PC-9 (cell line): Measurements from ENCODE around the gene ADAMTS2. TPM values are rescaled to one million over a fixed set of nuclear protein-coding genes. Genes with fewer than 3 reads are reported as not detected.

Experiments
- BruUV-seq: library from RNA; stranded (reverse); fragments of 400-500 nt; replicated peaks from 2 replicates; lab custom pipeline; 2021; lab: Mats Ljungman, UMichigan
- CTCF ChIA-PET: fragments of 300-600 bp; sonication (Branson Sonifier 250); formaldehyde crosslinking; loops from one replicate; lab custom pipeline; 2022; ENCODE audit warnings: antibody characterized with exemption; lab: Charles Lee
- POLR2A ChIA-PET: fragments of 300-600 bp; sonication (Branson Sonifier 250); formaldehyde crosslinking; loops from one replicate; lab custom pipeline; 2022; ENCODE audit warnings: antibody characterized with exemption; ENCODE audit not compliant: unreplicated experiment; lab: Charles Lee
- DNase-seq, 2 experiments: peaks; one replicate each; pipeline versions ENCODE4 v3.0.0 to v3.0.0-alpha.2; 2015 to 2022; ENCODE audit warnings: mixed read lengths in 1 of 2
- H2AFZ ChIP-seq: fragments of 200-600 bp; sonication (generic); 2 replicates; pipeline ENCODE4 v1.8.1; 2017; ENCODE audit warnings: antibody characterized with exemption
- H3F3A ChIP-seq: fragments of 200-600 bp; sonication (generic); 2 replicates; pipeline ENCODE4 v1.8.1; 2017; ENCODE audit warnings: antibody characterized with exemption, mild to moderate bottlenecking, low read depth; ENCODE audit not compliant: insufficient read depth
- H3K27ac ChIP-seq: fragments of 200-600 bp; sonication (generic); 2 replicates; pipeline ENCODE4 v1.6.1; 2016; ENCODE audit warnings: mixed run types
- H3K27me3 ChIP-seq: fragments of 200-600 bp; sonication (generic); 2 replicates; pipeline ENCODE4 v1.6.1; 2016; ENCODE audit warnings: low read depth, mixed run types; ENCODE audit not compliant: insufficient read depth
- H3K36me3 ChIP-seq: fragments of 200-600 bp; sonication (generic); 2 replicates; pipeline ENCODE4 v1.6.1; 2016; ENCODE audit warnings: low read depth, mixed run types
- H3K4me1 ChIP-seq: fragments of 200-600 bp; sonication (generic); replicated peaks from 2 replicates; pipeline ENCODE4 v1.6.1; 2016; ENCODE audit warnings: mixed run types; ENCODE audit not compliant: insufficient read depth
- H3K4me2 ChIP-seq: fragments of 200-600 bp; sonication (generic); 2 replicates; pipeline ENCODE4 v1.6.1; 2017; ENCODE audit warnings: mixed run types
- H3K4me3 ChIP-seq: fragments of 200-600 bp; sonication (generic); 2 replicates; pipeline ENCODE4 v1.6.1; 2016; ENCODE audit warnings: mixed run types
- H3K79me2 ChIP-seq: fragments of 200-600 bp; sonication (generic); 2 replicates; pipeline ENCODE4 v1.6.1; 2017; ENCODE audit warnings: low read depth, mixed run types
- H3K9me2 ChIP-seq: fragments of 200-600 bp; sonication (generic); 2 replicates; pipeline ENCODE4 v1.8.1; 2017; ENCODE audit warnings: mild to moderate bottlenecking; ENCODE audit not compliant: insufficient read depth
- H3K9me3 ChIP-seq: fragments of 200-600 bp; sonication (generic); 2 replicates; pipeline ENCODE4 v1.8.1; 2016; ENCODE audit warnings: low read depth; ENCODE audit not compliant: insufficient read depth
- H4K20me1 ChIP-seq: fragments of 200-600 bp; sonication (generic); 2 replicates; pipeline ENCODE4 v1.8.1; 2017; ENCODE audit not compliant: insufficient read depth
- CTCF ChIP-seq: fragments of 200-600 bp; sonication (generic); conservative IDR thresholded peaks from 2 replicates; pipeline ENCODE4 v1.6.1; 2017; ENCODE audit warnings: mixed run types, antibody characterized with exemption, mild to moderate bottlenecking, moderate library complexity
- EZH2 ChIP-seq: fragments of 200-600 bp; sonication (generic); IDR thresholded peaks from 2 replicates; pipeline ENCODE4 v1.8.0; 2017; ENCODE audit warnings: antibody characterized with exemption, low read depth
- intact Hi-C: fragments of 100-400 bp; cut with micrococcal nuclease; formaldehyde crosslinking; loops from one replicate; pipeline ENCODE4 v1.10.0; 2022; ENCODE audit not compliant: unreplicated experiment
- total RNA-seq: library from RNA; stranded (reverse); gene quantifications from 2 replicates; pipeline ENCODE4 v1.2.3, GENCODE V29; 2021

Gene ADAMTS2
- total RNA-seq, 1 experiment from 2014 or later: not detected

- Histone ChIP-seq H3K4me3 (no peak overlapping the region), H3K4me2 (no peak overlapping the region), H3F3A (no peaks in the 10 kb centered on the region), H2AFZ (no peak overlapping the region), H3K27ac (no peak overlapping the region), H3K36me3 (no peaks in the 10 kb centered on the region), H3K4me1 (no peaks in the 10 kb centered on the region), H3K27me3 (peaks cover 97% of the 10 kb centered on the region), H3K79me2 (no peaks in the 10 kb centered on the region), H3K9me2 (no peaks in the 10 kb centered on the region), H4K20me1 (no peaks in the 10 kb centered on the region), H3K9me3 (no peaks in the 10 kb centered on the region)
- TF ChIP-seq CTCF: no peak
- ChIA-PET POLR2A (no interaction called here), CTCF (no interaction called here)
- no peak for DNase-seq
- intact Hi-C loops: no loop called here
- BruUV-seq: no TSS peak
Measured at GRCh38 chr5:179306191-179307012, 38.9 kb downstream of the ADAMTS2 start.

GRCh38 chr5:179304871-179305270 lies 40.4 kb downstream of the ADAMTS2 start:
- H4K20me1 ChIP-seq: no peaks in the 10 kb centered on the region
- H3F3A ChIP-seq: no peaks in the 10 kb centered on the region
- ChIA-PET CTCF (no interaction called here), POLR2A (no interaction called here)
- no peaks in the 10 kb centered on the region for H3K9me2 ChIP-seq
- no peaks in the 10 kb centered on the region for H3K36me3 ChIP-seq
- no peak overlapping the region for H2AFZ ChIP-seq
- peaks cover 97% of the 10 kb centered on the region for H3K27me3 ChIP-seq
- DNase-seq: no peak
- no peaks in the 10 kb centered on the region for H3K9me3 ChIP-seq
- no peaks in the 10 kb centered on the region for H3K79me2 ChIP-seq
- TF ChIP-seq CTCF (no peak), EZH2 (no peak)
- intact Hi-C loops: no loop called here
- no peaks in the 10 kb centered on the region for H3K4me1 ChIP-seq
- H3K27ac ChIP-seq: no peak overlapping the region
- no peak overlapping the region for H3K4me3 ChIP-seq
- no TSS peak for BruUV-seq
- no peak overlapping the region for H3K4me2 ChIP-seq

- no peak for DNase-seq
Measured at GRCh38 chr5:179304466-179304865, 40.8 kb downstream of the ADAMTS2 start.

More at GRCh38 chr5:179304466-179304865, 40.8 kb downstream of the ADAMTS2 start:
- Histone ChIP-seq H3K4me3 (no peak overlapping the region), H2AFZ (no peak overlapping the region), H3K27me3 (peaks cover 95% of the 10 kb centered on the region), H3K9me2 (no peaks in the 10 kb centered on the region), H3K27ac (no peak overlapping the region), H3K9me3 (no peaks in the 10 kb centered on the region), H3K4me1 (no peaks in the 10 kb centered on the region), H3K36me3 (no peaks in the 10 kb centered on the region), H3K4me2 (no peak overlapping the region), H4K20me1 (no peaks in the 10 kb centered on the region), H3K79me2 (no peaks in the 10 kb centered on the region), H3F3A (no peaks in the 10 kb centered on the region)
- no TSS peak for BruUV-seq
- no peak for TF ChIP-seq CTCF
- no peak for TF ChIP-seq EZH2
- POLR2A ChIA-PET: no interaction called here
- intact Hi-C loops: no loop called here
- CTCF ChIA-PET: no interaction called here
